H1 (cell line): ENCODE data around the gene PGPEP1. TPM values are rescaled to one million over a fixed set of nuclear protein-coding genes. Genes with fewer than 3 reads are reported as not detected.

Experiments used
- CTCF ChIA-PET: fragments of 300-600 bp; sonication (Branson Sonifier 250); formaldehyde crosslinking; loops from one replicate; lab custom pipeline; 2021; ENCODE audit not compliant: partially characterized antibody; lab: Charles Lee
- POLR2A ChIA-PET: fragments of 300-600 bp; sonication (Branson Sonifier 250); formaldehyde crosslinking; loops from one replicate; lab custom pipeline; 2021; ENCODE audit warnings: inconsistent platforms; ENCODE audit not compliant: partially characterized antibody; lab: Charles Lee
- DNase-seq, 2 experiments: peaks; one replicate each; pipeline versions ENCODE4 v3.0.0 to v3.0.0-alpha.2; 2010 to 2022; ENCODE audit warnings: low spot score in 2 of 2, low read depth in 1 of 2, mixed read lengths in 1 of 2
- FAIRE-seq: peaks from 2 replicates; lab custom pipeline; 2011; peaks lifted over from hg19 to GRCh38; lab: Jason Lieb, UNC
- H2AFZ ChIP-seq: 2 replicates; pipeline ENCODE4 v1.8.1; 2012; ENCODE audit warnings: low read length, inconsistent platforms
- H2AK5ac ChIP-seq: 2 replicates; pipeline ENCODE4 v1.6.1; 2013; ENCODE audit warnings: low read depth, low read length
- H2BK120ac ChIP-seq: replicated peaks from 2 replicates; pipeline ENCODE3; 2013; ENCODE audit warnings: low read depth, low read length, inconsistent platforms
- H2BK12ac ChIP-seq: 2 replicates; pipeline ENCODE4 v1.6.1; 2013; ENCODE audit warnings: low read depth, low read length
- H2BK15ac ChIP-seq: 2 replicates; pipeline ENCODE4 v1.6.1; 2013; ENCODE audit warnings: low read length
- H2BK20ac ChIP-seq: 2 replicates; pipeline ENCODE4 v1.6.1; 2013; ENCODE audit warnings: low read length
- H2BK5ac ChIP-seq: 2 replicates; pipeline ENCODE4 v1.6.1; 2013; ENCODE audit warnings: low read depth, low read length
- H3K14ac ChIP-seq: 2 replicates; pipeline ENCODE4 v1.6.1; 2013; ENCODE audit warnings: inconsistent platforms; ENCODE audit not compliant: insufficient read length
- H3K18ac ChIP-seq: 2 replicates; pipeline ENCODE4 v1.6.1; 2013; ENCODE audit warnings: low read length; ENCODE audit errors: extremely low read depth
- H3K23ac ChIP-seq: 2 replicates; pipeline ENCODE4 v1.6.1; 2013; ENCODE audit warnings: inconsistent platforms; ENCODE audit not compliant: insufficient read length
- H3K23me2 ChIP-seq: 2 replicates; pipeline ENCODE4 v1.6.1; 2013; ENCODE audit warnings: low read depth, low read length
- H3K27ac ChIP-seq: 2 replicates; pipeline ENCODE4 v1.6.1; 2011; ENCODE audit warnings: low read depth, low read length, inconsistent platforms
- H3K27me3 ChIP-seq, 4 experiments: replicated peaks in 1 of 4; 1 replicate in 1 of 4; 2 replicates in 3 of 4; pipeline versions ENCODE4 v1.6.1 to v1.8.1; 2011 to 2013; ENCODE audit warnings: low read length in 3 of 4, mild to moderate bottlenecking in 3 of 4, inconsistent platforms in 2 of 4, mixed read lengths in 2 of 4, moderate library complexity in 1 of 4; ENCODE audit not compliant: control insufficient read depth in 3 of 4, insufficient read depth in 3 of 4; ENCODE audit errors: extremely low read depth in 1 of 4
- H3K36me3 ChIP-seq, 4 experiments: 2 replicates each; pipeline versions ENCODE4 v1.6.1 to v1.8.1; 2011 to 2013; ENCODE audit warnings: mild to moderate bottlenecking in 4 of 4, low read length in 3 of 4, moderate library complexity in 2 of 4, control low read depth in 1 of 4, inconsistent platforms in 1 of 4; ENCODE audit not compliant: insufficient read depth in 4 of 4, control insufficient read depth in 2 of 4
- H3K4ac ChIP-seq: replicated peaks from 2 replicates; pipeline ENCODE3; 2013; ENCODE audit warnings: low read length, low read depth, mixed read lengths, inconsistent platforms; ENCODE audit not compliant: insufficient read length
- H3K4me1 ChIP-seq, 4 experiments: replicated peaks in 1 of 4; 1 replicate in 1 of 4; 2 replicates in 3 of 4; pipeline versions ENCODE4 v1.6.1 to v1.8.1; 2011 to 2013; ENCODE audit warnings: low read length in 3 of 4, inconsistent platforms in 2 of 4, mixed read lengths in 1 of 4; ENCODE audit not compliant: insufficient read depth in 4 of 4, control insufficient read depth in 3 of 4
- H3K4me2 ChIP-seq, 2 experiments: 2 replicates each; pipeline versions ENCODE4 v1.6.1 to v1.8.1; 2011 to 2013; ENCODE audit warnings: low read depth in 2 of 2, low read length in 2 of 2, control low read depth in 1 of 2, inconsistent platforms in 1 of 2, mild to moderate bottlenecking in 1 of 2; ENCODE audit not compliant: insufficient read depth in 1 of 2
- H3K4me3 ChIP-seq, 4 experiments: fragments of 200-600, 300-600 bp in 1 of 4; sonication (generic), shearing (Covaris generic), sonication (Bioruptor Twin) in 1 of 4; 2 replicates each; pipeline versions ENCODE4 v1.5.1 to v1.8.1; 2011 to 2016; ENCODE audit warnings: low read length in 4 of 4, low read depth in 3 of 4, control low read depth in 2 of 4, inconsistent platforms in 2 of 4, mild to moderate bottlenecking in 2 of 4, mixed read lengths in 1 of 4, moderate library complexity in 1 of 4; ENCODE audit not compliant: insufficient read depth in 2 of 4; ENCODE audit errors: extremely low read depth in 1 of 4
- H3K56ac ChIP-seq: replicated peaks from 2 replicates; pipeline ENCODE3; 2013; ENCODE audit warnings: low read depth, mild to moderate bottlenecking, mixed read lengths, low read length, inconsistent platforms; ENCODE audit not compliant: insufficient read length
- H3K79me1 ChIP-seq: 2 replicates; pipeline ENCODE4 v1.6.1; 2013; ENCODE audit warnings: low read depth, low read length, control low read depth
- H3K79me2 ChIP-seq, 2 experiments: 2 replicates each; pipeline versions ENCODE4 v1.6.1 to v1.8.1; 2012 to 2013; ENCODE audit warnings: low read length in 2 of 2, mild to moderate bottlenecking in 2 of 2, inconsistent platforms in 1 of 2; ENCODE audit not compliant: insufficient read depth in 2 of 2, control insufficient read depth in 1 of 2
- H3K9ac ChIP-seq, 4 experiments: replicated peaks in 1 of 4; 1 replicate in 1 of 4; 2 replicates in 3 of 4; pipeline versions ENCODE4 v1.6.1 to v1.8.1; 2011 to 2013; ENCODE audit warnings: low read depth in 3 of 4, low read length in 3 of 4, control low read depth in 2 of 4, mild to moderate bottlenecking in 2 of 4, moderate library complexity in 2 of 4, inconsistent platforms in 1 of 4; ENCODE audit errors: extremely low read depth in 1 of 4
- H3K9me3 ChIP-seq, 2 experiments: 2 replicates each; pipeline versions ENCODE4 v1.6.1 to v1.8.1; 2012 to 2013; ENCODE audit warnings: mild to moderate bottlenecking in 2 of 2, moderate library complexity in 2 of 2, control low read depth in 1 of 2, inconsistent platforms in 1 of 2, low read depth in 1 of 2, low read length in 1 of 2, mixed read lengths in 1 of 2; ENCODE audit not compliant: insufficient read depth in 2 of 2
- H4K20me1 ChIP-seq, 2 experiments: replicated peaks in 1 of 2; 2 replicates each; pipeline versions ENCODE3 to v1.8.1; 2011 to 2013; ENCODE audit warnings: inconsistent platforms in 2 of 2, low read length in 2 of 2, mild to moderate bottlenecking in 1 of 2; ENCODE audit not compliant: insufficient read depth in 2 of 2, control insufficient read depth in 1 of 2
- H4K5ac ChIP-seq: 2 replicates; pipeline ENCODE4 v1.6.1; 2013; ENCODE audit warnings: low read length, low read depth, mixed read lengths, inconsistent platforms; ENCODE audit not compliant: insufficient read length
- H4K8ac ChIP-seq: 2 replicates; pipeline ENCODE4 v1.8.0; 2013; ENCODE audit warnings: mild to moderate bottlenecking, moderate library complexity, low read length, inconsistent platforms; ENCODE audit not compliant: insufficient read depth; ENCODE audit errors: extremely low read depth
- H4K91ac ChIP-seq: replicated peaks from 2 replicates; pipeline ENCODE3; 2013; ENCODE audit warnings: low read length, mixed read lengths, inconsistent platforms; ENCODE audit not compliant: insufficient read length
- CEBPB ChIP-seq: IDR thresholded peaks from 2 replicates; pipeline ENCODE4 v1.6.1; 2012; ENCODE audit warnings: low read depth, low read length
- EGR1 ChIP-seq: IDR thresholded peaks from 2 replicates; pipeline ENCODE4 v1.6.1; 2011; ENCODE audit warnings: low read depth, low read length, borderline replicate concordance
- FOSL1 ChIP-seq: IDR thresholded peaks from 2 replicates; pipeline ENCODE4 v1.6.1; 2011; ENCODE audit warnings: mild to moderate bottlenecking, low read depth, low read length, moderate library complexity; ENCODE audit not compliant: insufficient read depth
- HDAC2 ChIP-seq, 2 experiments: fragments of 300-600 bp in 1 of 2; sonication (generic) in 1 of 2; IDR thresholded peaks; 2 replicates each; pipeline ENCODE4 v1.6.1; 2011 to 2012; ENCODE audit warnings: low read depth in 2 of 2, low read length in 2 of 2, mild to moderate bottlenecking in 2 of 2, moderate library complexity in 2 of 2, borderline replicate concordance in 1 of 2, inconsistent platforms in 1 of 2
- HDAC6 ChIP-seq: IDR thresholded peaks from one replicate; pipeline ENCODE4 v1.7.1; 2012; ENCODE audit warnings: low read depth, mild to moderate bottlenecking, inconsistent platforms, low read length, moderate library complexity
- JUND ChIP-seq: IDR thresholded peaks from 2 replicates; pipeline ENCODE4 v1.6.1; 2011; ENCODE audit warnings: mild to moderate bottlenecking, improper control_type of control experiment, low read length
- KDM1A ChIP-seq: fragments of 200-600, 300-600 bp; sonication (generic); IDR thresholded peaks from 2 replicates; pipeline ENCODE4 v1.7.1; 2016; ENCODE audit warnings: mild to moderate bottlenecking, low read length, borderline replicate concordance
- RFX5 ChIP-seq: IDR thresholded peaks from 2 replicates; pipeline ENCODE4 v1.6.1; 2011; ENCODE audit warnings: low read depth, low read length, improper control_type of control experiment, borderline replicate concordance
- SP4 ChIP-seq: IDR thresholded peaks from 2 replicates; pipeline ENCODE4 v1.6.1; 2012; ENCODE audit warnings: low read length, inconsistent platforms
- SRF ChIP-seq: IDR thresholded peaks from 2 replicates; pipeline ENCODE4 v1.6.1; 2011; ENCODE audit warnings: mild to moderate bottlenecking, low read depth, low read length, moderate library complexity
- WGBS, 2 experiments: shearing (Covaris generic) in 1 of 2; methylation state at CpG; one replicate each; pipeline versions ENCODE4 v1.1.6 to v1.1.7; 2013 to 2015; ENCODE audit warnings: low lambda C conversion rate in 2 of 2, mixed read lengths in 2 of 2, inconsistent platforms in 1 of 2, low coverage in 1 of 2, missing lambda C conversion rate in 1 of 2; ENCODE audit not compliant: insufficient replicate concordance in 2 of 2, insufficient coverage in 1 of 2, insufficient read length in 1 of 2; ENCODE audit errors: extremely low coverage in 1 of 2, missing lambda C conversion rate in 1 of 2; 5-methylcytosine and 5-hydroxymethylcytosine counted together
- polyA plus RNA-seq, 7 experiments: library from polyadenylated mRNA; depleted of rRNA in 3 of 7; stranded (reverse) in 5 of 7; unstranded in 2 of 7; fragments of >200 nt in 5 of 7; fragments of 200-250 nt in 2 of 7; gene quantifications; 1 replicate in 5 of 7; 2 replicates in 1 of 7; 4 replicates in 1 of 7; pipeline versions ENCODE4 v1.2.1 to v1.2.3, GENCODE V29; 2011 to 2013; ENCODE audit warnings: missing spikeins in 2 of 7, mixed read lengths in 2 of 7
- total RNA-seq: library from RNA; stranded (reverse); fragmentation: NEBNext Ultra II Directional; extraction: Animal tissue kit (Norgen Biotek cat#: 25700); gene quantifications from 2 replicates; pipeline ENCODE4 v1.2.1, GENCODE V29; 2021
- TF ChIP-seq, protein P1 (sequence below), 3 experiments: IDR thresholded peaks; 1 replicate in 2 of 3; 2 replicates in 1 of 3; pipeline versions ENCODE4 v1.5.1 to v1.6.1; 2011; ENCODE audit warnings: low read length in 3 of 3, mild to moderate bottlenecking in 3 of 3, inconsistent platforms in 2 of 3, low read depth in 1 of 3, moderate library complexity in 1 of 3; ENCODE audit not compliant: insufficient read depth in 1 of 3; ENCODE audit errors: control extremely low read depth in 1 of 3

PGPEP1 gene
- total and polyA plus RNA-seq, 2 of the 8 experiments (the other 6 are each of a cell fraction or from before 2014, with no cell fraction given), result 17.0 to 33.4 TPM

DNA sequence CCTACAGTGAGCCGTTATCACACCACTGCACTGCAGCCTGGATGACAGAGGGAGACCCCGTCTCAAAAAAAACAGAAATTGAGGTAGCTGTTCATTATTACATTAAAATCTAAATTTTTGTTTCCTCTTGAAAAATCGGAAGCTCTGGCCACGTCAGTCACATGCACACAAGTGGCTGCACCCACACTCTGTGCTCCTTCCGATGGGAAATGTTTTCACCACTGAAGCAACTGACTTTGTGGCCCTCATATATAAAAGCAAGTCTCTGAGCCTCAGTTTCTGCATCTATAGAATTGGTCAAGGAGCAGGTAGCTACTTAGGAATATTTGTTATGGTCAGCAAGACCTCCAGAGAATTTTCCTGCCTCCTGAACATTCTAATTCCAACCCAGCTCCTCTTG is 52.5 kb downstream of the PGPEP1 start:
- H3K23ac ChIP-seq, result no peak overlapping the region
- TF ChIP-seq HDAC2 (IDR thresholded peaks at IDR 0.05; ENCODE audit: borderline replicate concordance in 1 of 2, low read depth in 2 of 2, low read length in 2 of 2) (no peak), FOSL1 (no peak), KDM1A (no peak), EGR1 (no peak), JUND (no peak), RFX5 (no peak), SP4 (no peak), SRF (no peak), HDAC6 (no peak), CEBPB (no peak)
- TF ChIP-seq, protein P1, sequence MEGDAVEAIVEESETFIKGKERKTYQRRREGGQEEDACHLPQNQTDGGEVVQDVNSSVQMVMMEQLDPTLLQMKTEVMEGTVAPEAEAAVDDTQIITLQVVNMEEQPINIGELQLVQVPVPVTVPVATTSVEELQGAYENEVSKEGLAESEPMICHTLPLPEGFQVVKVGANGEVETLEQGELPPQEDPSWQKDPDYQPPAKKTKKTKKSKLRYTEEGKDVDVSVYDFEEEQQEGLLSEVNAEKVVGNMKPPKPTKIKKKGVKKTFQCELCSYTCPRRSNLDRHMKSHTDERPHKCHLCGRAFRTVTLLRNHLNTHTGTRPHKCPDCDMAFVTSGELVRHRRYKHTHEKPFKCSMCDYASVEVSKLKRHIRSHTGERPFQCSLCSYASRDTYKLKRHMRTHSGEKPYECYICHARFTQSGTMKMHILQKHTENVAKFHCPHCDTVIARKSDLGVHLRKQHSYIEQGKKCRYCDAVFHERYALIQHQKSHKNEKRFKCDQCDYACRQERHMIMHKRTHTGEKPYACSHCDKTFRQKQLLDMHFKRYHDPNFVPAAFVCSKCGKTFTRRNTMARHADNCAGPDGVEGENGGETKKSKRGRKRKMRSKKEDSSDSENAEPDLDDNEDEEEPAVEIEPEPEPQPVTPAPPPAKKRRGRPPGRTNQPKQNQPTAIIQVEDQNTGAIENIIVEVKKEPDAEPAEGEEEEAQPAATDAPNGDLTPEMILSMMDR (IDR thresholded peaks at IDR 0.05; ENCODE audit: control extremely low read depth in 1 of 3, insufficient read depth in 1 of 3, low read depth in 1 of 3, low read length in 3 of 3), result no peak

More for the DNA sequence above, 52.5 kb downstream of the PGPEP1 start:
- no peaks in the 10 kb centered on the region for H3K9me3 ChIP-seq
- H4K91ac ChIP-seq, result no peak overlapping the region
- H3K23me2 ChIP-seq, result peaks cover 2% of the 10 kb centered on the region; the same call in 1 of the 2 replicates
- no peak overlapping the region for H3K4me3 ChIP-seq
- no peak overlapping the region for H3K4ac ChIP-seq
- DNase-seq (no peak), FAIRE-seq (no peak)
- H3K79me1 ChIP-seq, result no peaks in the 10 kb centered on the region
- no peak overlapping the region for H3K4me2 ChIP-seq
- H2BK120ac ChIP-seq, result no peak overlapping the region
- no peak overlapping the region for H3K18ac ChIP-seq
- H2AFZ ChIP-seq, result no peak overlapping the region
- H3K27me3 ChIP-seq, result peaks cover 0 to 14% (median 9%) of the 10 kb centered on the region in 4 experiments; a peak in 6 of 7 replicates
- no peak overlapping the region for H2BK20ac ChIP-seq
- no peaks in the 10 kb centered on the region for H3K36me3 ChIP-seq
- H2AK5ac ChIP-seq, result no peak overlapping the region
- no peaks in the 10 kb centered on the region for H3K79me2 ChIP-seq
- H3K27ac ChIP-seq, result no peak overlapping the region
- H3K9ac ChIP-seq, result no peak overlapping the region
- ChIA-PET CTCF (interaction anchor here (1.0 to 10.4 kb wide), 7 partner anchors 9 to 127 kb away, joined by 3 to 177 read pairs (median 4); partner anchors contain the start of genes LRRC25 and SSBP4), POLR2A (interaction anchor here (0.6 to 1.3 kb wide), 2 partner anchors 16 to 111 kb away, joined by 4 read pairs; partner anchors contain the start of gene JUND)
- no peak overlapping the region for H2BK12ac ChIP-seq
- no peak overlapping the region for H2BK15ac ChIP-seq
- no peak overlapping the region for H3K56ac ChIP-seq
- no peak overlapping the region for H4K5ac ChIP-seq
- WGBS, 2 experiments, result 93% methylated on average over 5 of the region's 5 CpGs; no CpG with 5 or more reads in 1 of the 2 experiments
- H2BK5ac ChIP-seq, result no peak overlapping the region
- H3K4me1 ChIP-seq, result peaks cover 0 to 15% (median 5%) of the 10 kb centered on the region in 4 experiments; a peak in 5 of 7 replicates
- H4K20me1 ChIP-seq, result no peaks in the 10 kb centered on the region
- H4K8ac ChIP-seq, result no peak overlapping the region
- H3K14ac ChIP-seq, result no peak overlapping the region
